Stimulated activated CD8-positive, alpha-beta memory T cell treated with anti-CD3 and anti-CD28 coated beads, Interleukin-12 subunit alpha, Interleukin-12 subunit beta, amount 100 ng/mL, for 1 hour (primary cell): ENCODE results near the gene NMS.

Experiments
- DNase-seq: peaks from one replicate; pipeline ENCODE4 v3.0.0-alpha.2; 2020; ENCODE audit warnings: low read depth

Gene NMS

DNA sequence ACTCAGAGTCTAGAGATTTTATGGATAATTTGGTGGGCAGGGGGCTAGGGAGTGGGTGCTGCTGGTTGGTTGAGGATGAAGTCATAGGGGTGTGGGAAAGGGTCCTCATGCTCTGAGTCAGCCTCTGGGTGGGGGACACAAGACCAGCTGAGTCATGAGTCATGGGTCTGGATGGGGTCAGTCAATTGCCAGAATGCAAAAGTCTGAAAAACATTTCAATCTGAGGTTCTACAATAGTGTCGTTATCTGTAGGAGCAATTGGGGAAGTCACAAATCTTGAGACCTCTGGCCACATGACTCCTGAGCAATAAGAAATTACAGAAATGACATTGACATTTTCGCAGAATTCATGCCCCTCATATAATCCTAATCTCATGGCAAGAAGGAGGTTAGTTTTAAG lies 15.1 kb downstream of the NMS start:
- no peak for DNase-seq

DNA sequence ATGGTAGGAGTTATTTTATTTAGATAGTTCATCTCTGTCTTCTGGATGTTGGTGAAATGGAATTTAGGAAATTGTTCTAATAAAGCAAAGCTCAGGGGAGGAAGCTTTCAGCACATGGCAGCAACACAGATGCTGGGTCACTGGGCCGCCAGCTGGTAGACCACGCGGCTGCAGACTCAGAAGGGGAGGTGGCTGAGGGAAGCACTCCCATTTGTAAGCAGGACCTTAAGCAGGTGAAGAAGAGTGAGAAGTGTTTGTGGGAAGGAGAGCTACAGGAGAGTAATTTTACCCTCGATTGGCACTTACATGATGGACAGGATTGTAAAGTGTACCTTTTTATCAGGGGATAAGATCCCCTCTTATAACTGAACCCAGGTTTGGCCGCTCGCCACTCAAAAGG lies 24.4 kb downstream of the NMS start:
- DNase-seq, result no peak

DNA sequence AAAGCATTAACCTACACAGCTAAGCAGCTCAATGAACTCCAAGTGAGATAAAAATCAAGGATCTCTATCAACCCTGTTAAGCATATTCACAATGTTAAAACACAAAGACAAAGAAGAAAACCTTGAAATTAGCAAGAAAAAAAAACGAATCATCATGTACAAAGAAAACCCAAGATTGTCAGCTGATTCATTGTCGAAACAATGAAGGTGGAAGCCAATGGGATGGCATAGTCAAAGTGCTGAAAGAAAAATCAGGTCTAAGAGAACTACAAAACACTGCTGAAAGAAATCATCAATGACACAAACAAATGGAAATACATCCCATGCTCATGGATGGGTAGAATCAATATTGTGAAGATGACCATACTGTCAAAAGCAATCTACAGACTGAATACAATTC lies 32.5 kb downstream of the NMS start:
- no peak for DNase-seq

DNA sequence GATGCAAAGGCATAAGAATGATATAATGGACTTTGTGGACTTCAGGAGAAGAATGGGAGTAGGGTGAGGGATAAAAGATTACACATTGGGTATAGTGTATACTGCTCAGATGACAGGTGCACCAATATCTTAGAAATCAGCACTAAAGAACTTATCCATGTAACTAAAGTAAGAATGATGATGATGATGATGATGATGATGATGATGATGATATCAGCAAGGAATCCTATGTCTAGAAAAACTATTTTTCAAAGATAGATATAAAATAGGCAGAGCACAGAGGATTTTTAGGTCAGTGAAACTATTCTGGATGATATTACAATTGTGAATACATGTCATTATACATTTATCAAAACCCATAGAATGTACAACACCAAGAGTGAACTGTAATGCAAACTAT lies 34.3 kb downstream of the NMS start:
- DNase-seq, result no peak

DNA sequence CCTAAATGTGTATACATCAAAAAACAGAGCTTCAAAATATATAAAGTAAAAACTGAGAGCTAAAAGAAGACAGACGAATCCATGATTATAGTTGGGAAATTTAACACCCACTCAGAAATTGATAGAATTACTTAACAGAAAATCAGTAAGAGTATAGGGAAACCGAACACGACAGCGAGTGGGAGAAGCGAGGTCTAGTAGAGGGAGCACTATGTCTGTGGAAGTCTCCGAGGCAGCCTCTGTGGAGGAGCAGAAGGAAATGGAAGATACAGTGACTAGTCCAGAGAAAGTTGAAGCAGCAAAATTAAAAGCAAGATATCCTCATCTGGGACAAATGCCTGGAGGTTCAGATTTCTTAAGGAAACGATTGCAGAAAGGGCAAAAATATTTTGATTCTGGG lies 38.8 kb downstream of the NMS start:
- DNase-seq, result no peak

DNA sequence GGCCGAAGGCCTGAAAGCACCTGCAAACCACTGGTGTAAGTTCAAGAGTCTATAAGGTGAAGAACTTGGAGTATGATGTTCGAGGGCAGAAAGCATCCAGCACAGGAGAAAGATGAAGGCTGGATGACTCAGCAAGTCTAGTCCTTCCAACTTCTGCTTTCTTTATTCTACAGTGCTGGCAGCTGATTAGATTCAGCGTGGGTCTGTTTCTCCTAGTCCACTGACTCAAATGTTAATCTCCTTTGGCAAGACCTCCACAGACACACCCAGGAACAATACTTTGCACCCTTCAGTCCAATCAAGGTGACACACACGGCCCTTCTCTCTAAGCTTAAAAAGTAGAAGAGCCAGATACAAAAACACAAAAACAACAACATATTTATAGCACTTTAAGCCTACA lies 43.4 kb downstream of the NMS start:
- DNase-seq, result no peak

DNA sequence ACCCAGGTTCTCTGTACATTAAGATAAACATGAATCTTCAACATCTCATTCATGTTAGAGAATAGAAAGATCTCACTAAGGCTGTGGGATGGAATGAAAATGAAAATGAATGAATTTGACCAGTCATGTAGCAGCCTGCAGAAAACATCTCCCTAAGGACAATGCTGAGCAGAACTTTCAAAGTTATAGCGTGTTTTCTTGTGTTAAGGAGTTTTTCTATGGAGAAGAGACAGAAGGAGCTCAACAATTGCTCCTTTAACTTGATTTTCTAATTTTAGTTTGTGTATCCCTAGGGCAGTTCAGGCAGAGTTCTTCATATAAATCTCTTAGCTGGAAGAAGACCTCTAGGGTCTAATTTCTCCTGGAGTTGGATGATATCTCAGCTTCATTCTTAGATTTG lies 47.3 kb downstream of the NMS start:
- DNase-seq, result no peak

DNA sequence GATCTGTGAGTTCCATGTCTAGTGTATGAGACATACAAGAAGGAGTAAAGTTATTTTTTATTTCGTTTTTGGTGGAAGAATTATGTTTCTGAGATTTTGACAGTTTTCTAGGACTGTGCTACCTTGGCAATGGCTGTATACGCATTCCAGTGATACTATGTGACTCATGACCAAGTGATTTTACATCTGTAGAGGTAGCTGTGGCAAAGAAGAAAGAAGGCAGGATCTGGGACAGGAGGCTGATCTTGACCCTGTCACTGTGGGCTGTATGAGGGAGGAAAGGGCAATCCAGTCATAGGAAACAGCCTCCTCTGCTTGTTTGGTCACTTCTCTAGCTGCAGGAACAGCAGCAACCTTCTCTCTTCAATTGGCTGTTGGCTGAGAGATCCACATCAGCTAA lies 48.5 kb downstream of the NMS start:
- no peak for DNase-seq

DNA sequence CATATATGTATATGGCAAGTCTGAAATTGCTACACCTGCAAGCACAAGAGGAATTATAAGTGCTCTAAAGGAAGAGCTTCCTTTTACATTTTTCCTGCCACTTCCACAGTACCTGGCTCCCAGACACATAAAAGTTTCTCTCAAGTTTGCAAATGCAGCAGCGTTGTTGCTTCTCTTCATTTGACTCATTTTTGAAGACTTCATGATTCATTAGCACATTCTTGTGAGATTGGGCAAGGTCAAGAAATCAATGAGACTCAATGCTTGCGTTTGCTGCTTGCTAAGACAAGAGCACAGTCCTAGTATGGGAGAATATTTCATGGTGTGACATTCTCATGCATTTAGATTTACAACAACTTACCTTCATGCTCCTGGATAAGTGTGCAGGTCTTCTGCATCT lies 49.9 kb downstream of the NMS start:
- no peak for DNase-seq

DNA sequence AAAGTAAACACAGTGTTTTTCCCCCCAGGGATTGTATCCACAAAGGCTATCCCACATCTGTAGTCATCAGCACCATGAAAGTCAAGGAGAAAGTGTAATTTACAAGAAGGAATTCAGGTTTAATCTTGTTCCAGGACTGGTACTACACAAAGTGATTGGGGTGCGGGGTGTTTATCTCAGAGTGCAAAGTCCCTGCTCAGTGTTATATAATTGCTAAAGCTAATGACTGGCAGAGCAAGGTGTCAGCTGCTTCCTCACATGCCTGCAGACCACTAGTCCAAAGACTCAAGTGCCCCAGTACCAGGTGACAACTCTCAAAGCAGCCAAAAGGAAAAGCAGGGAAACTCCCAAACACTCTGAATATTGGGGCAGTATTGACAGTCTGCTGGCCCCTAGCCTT lies 52.1 kb downstream of the NMS start:
- DNase-seq, result no peak

DNA sequence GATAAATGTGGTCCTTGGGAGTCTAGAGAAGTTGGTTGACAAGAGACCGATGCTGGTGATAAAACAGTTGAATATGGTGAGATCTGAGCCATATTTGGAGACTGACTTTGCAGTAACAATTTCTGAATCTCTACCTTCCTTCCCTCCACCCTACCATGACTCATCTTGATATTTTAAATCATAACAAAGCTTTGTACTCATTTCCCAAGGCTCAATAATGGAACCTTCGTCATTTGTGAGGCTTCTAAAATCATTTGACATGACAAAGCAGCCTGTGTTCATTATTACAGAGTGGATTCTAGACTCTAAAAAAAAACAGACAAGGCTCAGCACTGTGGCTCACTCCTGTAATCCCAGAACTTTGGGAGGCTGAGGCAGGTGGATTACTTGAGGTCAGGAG lies 54.0 kb downstream of the NMS start:
- DNase-seq, result no peak

DNA sequence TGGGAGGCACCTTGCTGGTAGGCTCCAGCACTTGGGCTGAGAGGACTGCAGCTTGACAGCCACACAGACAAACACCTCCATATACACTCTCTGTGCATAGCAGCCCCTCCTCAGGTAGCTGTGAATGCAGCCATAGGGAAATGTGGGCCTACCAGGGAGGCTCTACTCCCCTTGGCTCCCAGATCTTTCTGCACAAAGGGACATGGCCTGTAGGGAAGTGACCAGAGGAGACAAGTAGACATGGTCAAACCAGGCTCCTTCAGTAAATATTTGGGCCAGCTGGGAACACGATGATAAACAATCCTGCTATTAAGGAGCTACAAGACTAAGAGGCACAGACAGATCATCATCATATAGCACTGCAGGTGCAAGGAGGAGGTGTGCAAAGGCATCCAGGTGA lies 56.6 kb downstream of the NMS start:
- DNase-seq, result no peak

DNA sequence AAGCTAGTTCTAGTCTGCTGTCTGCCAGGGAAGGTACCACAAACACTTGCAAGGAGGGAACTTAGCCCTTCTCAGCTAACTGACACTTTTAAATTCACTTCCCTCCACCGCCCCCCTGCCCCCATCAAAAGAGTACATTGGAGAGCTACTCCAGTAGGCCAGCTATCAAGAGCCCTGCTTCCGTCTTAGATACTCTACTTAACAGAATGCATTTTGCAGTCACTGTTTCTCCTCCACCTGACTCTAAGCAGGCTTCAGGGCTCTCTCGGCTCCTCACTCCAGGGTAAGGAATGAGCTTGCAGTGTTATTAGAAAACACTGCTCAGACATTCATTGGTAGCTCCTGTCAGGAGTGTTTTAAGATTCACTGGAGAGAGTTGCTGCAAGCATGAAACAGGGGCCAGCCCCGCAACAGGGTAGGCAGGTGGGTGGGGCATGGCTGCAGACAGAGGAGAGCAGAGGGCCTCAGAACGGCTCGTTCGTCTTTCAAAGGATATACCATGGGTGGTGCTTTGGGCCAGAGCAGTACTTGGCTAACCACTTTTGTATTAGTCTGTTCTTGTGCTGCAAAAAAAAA lies 57.2 kb downstream of the NMS start:
- no peak for DNase-seq

DNA sequence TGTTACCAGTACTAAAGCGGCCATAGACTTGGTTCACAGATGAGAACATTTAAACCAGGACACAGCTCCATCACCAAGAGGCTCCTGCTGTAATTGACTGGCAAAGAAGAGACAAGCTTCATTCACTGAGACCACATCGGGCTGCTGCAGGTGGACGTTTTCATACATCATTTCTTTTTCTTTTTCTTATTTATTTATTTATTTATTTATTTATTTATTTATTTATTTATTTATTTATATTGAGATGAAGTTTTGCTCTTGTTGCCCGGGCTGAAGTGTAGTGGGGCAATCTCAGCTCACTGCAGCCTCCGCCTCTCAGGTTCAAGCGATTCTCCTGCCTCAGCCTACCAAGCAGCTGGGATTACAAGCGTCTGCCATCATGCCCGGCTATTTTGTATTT lies 58.9 kb downstream of the NMS start:
- no peak for DNase-seq

DNA sequence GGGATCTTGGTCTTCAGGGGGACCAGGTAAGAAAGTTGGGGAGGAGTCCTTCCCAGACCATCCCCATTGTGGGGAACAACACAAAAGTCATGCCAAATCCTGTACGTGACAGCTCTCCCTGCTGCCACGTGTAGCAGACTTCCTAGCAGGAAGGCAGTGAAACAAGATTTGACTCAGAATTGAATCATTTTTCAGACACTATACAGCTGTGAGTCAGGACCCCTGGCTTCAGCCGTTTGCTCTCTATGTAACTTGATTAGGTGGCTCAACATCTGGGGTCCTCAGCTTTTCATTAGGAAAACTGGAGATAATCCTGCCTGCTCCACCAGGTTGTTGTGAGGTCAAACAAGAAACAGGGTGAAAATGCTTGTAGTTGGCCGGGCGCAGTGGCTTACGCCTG lies 59.6 kb downstream of the NMS start:
- DNase-seq, result no peak
